HG03558 (cell line): ENCODE measurements around the gene LRRC1.

Experiments used
- ATAC-seq: cut with Tn5 transposase; IDR thresholded peaks from one replicate; pipeline ENCODE4 v1.9.1; 2021; ENCODE audit warnings: moderate number of reproducible peaks; ENCODE audit not compliant: unreplicated experiment; ENCODE audit errors: extremely low read depth

LRRC1 gene

GRCh38 chr6:53943395-53943794, 148.6 kb downstream of the LRRC1 start:
- ATAC-seq: no peak

GRCh38 chr6:53944091-53944490, 149.3 kb downstream of the LRRC1 start:
- no peak for ATAC-seq

- no peak for ATAC-seq
These were observed 149.7 kb downstream of the LRRC1 start for GRCh38 chr6:53944543-53944942.

- no peak for ATAC-seq
These were observed 151.1 kb downstream of the LRRC1 start for GRCh38 chr6:53945765-53946407.

- no peak for ATAC-seq
These were observed 153.0 kb downstream of the LRRC1 start for GRCh38 chr6:53947780-53948179.

GRCh38 chr6:53951383-53951782, 156.6 kb downstream of the LRRC1 start:
- no peak for ATAC-seq

GRCh38 chr6:53956068-53956711, 161.4 kb downstream of the LRRC1 start:
- no peak for ATAC-seq

- no peak for ATAC-seq
These were observed 162.0 kb downstream of the LRRC1 start for GRCh38 chr6:53956804-53957203.

GRCh38 chr6:53959717-53960116, 164.9 kb downstream of the LRRC1 start:
- ATAC-seq: no peak

- ATAC-seq: no peak
These were observed 165.5 kb downstream of the LRRC1 start for GRCh38 chr6:53960311-53960710.

- ATAC-seq: no peak
These were observed 167.0 kb downstream of the LRRC1 start for GRCh38 chr6:53961679-53962370.

GRCh38 chr6:53962646-53963045, 167.8 kb downstream of the LRRC1 start:
- ATAC-seq: no peak

- ATAC-seq: no peak
These were observed 172.6 kb downstream of the LRRC1 start for GRCh38 chr6:53967415-53967814.
